HepG2 (cell line): ENCODE results near the gene KRTAP2-3. TPM values are rescaled to one million over a fixed set of nuclear protein-coding genes. Genes with fewer than 3 reads are reported as not detected.

ENCODE experiments used
- ATAC-seq: fragments of 200-7000 bp; cut with Tn5 transposase; 3 replicates; pipeline ENCODE4 v1.9.1; 2020; ENCODE audit warnings: mild to moderate bottlenecking, moderate library complexity
- BruUV-seq: library from RNA; stranded (reverse); fragments of 400-500 nt; replicated peaks from 2 replicates; lab custom pipeline; 2021; lab: Mats Ljungman, UMichigan
- CTCF ChIA-PET: fragments of 300-600 bp; formaldehyde crosslinking; extraction: SDS; loops from one replicate; lab custom pipeline; 2021; ENCODE audit warnings: low total read pairs, inconsistent platforms, low intra/inter-chr PET ratio; lab: Yijun Ruan, JAX
- POLR2A ChIA-PET: fragments of 350-600 bp; sonication (Branson Sonifier 250); formaldehyde crosslinking; loops from one replicate; lab custom pipeline; 2020; ENCODE audit warnings: antibody characterized with exemption, inconsistent platforms; lab: Yijun Ruan, JAX
- DNase-seq: peaks from one replicate; pipeline ENCODE4 v3.0.0-alpha.2; 2015; ENCODE audit warnings: low spot score
- FAIRE-seq: peaks from 3 replicates; lab custom pipeline; 2011; peaks lifted over from hg19 to GRCh38; lab: Jason Lieb, UNC
- H2AFZ ChIP-seq: one replicate; pipeline ENCODE4 v1.6.1; 2011; ENCODE audit warnings: low read length, inconsistent platforms
- H3K27ac ChIP-seq: fragments of 300-600 bp; 3 replicates; pipeline ENCODE4 v1.8.0; 2011; ENCODE audit warnings: mixed run types, mild to moderate bottlenecking, mixed read lengths, low read length, inconsistent platforms; ENCODE audit not compliant: insufficient read depth; ENCODE audit errors: extremely low read length
- H3K27me3 ChIP-seq, 2 experiments: fragments of 200-600 bp in 1 of 2; 2 replicates in 1 of 2; 3 replicates in 1 of 2; pipeline versions ENCODE4 v1.6.0 to v1.8.0; 2011; ENCODE audit warnings: low read length in 2 of 2, mild to moderate bottlenecking in 2 of 2, moderate library complexity in 2 of 2, inconsistent platforms in 1 of 2; ENCODE audit not compliant: insufficient read depth in 2 of 2, control insufficient read depth in 1 of 2
- H3K36me3 ChIP-seq, 2 experiments: fragments of 200-600 bp in 1 of 2; replicated peaks in 1 of 2; 2 replicates in 1 of 2; 3 replicates in 1 of 2; pipeline versions ENCODE4 v1.5.1 to v1.8.0; 2011; ENCODE audit warnings: low read length in 2 of 2, inconsistent platforms in 1 of 2; ENCODE audit not compliant: insufficient read depth in 2 of 2, control insufficient read depth in 1 of 2
- H3K4me1 ChIP-seq: 2 replicates; pipeline ENCODE4 v1.5.1; 2012; ENCODE audit warnings: low read length, inconsistent platforms; ENCODE audit not compliant: insufficient read depth
- H3K4me2 ChIP-seq: 2 replicates; pipeline ENCODE4 v1.6.0; 2011; ENCODE audit warnings: low read depth, low read length, inconsistent platforms
- H3K4me3 ChIP-seq, 3 experiments: fragments of 200-600 bp in 1 of 3; sonication (generic), shearing (Covaris generic) in 1 of 3; replicated peaks in 1 of 3; 2 replicates each; pipeline ENCODE4 v1.5.1; 2011 to 2016; ENCODE audit warnings: low read length in 3 of 3, inconsistent platforms in 2 of 3, low read depth in 2 of 3, mild to moderate bottlenecking in 2 of 3, control low read depth in 1 of 3, mixed read lengths in 1 of 3; ENCODE audit not compliant: insufficient read depth in 1 of 3
- H3K79me2 ChIP-seq: one replicate; pipeline ENCODE4 v1.6.1; 2011; ENCODE audit warnings: low read length, inconsistent platforms; ENCODE audit not compliant: insufficient read depth
- H3K9ac ChIP-seq: 2 replicates; pipeline ENCODE4 v1.6.0; 2011; ENCODE audit warnings: mild to moderate bottlenecking, low read depth, low read length, inconsistent platforms; ENCODE audit not compliant: insufficient read depth
- H3K9me3 ChIP-seq: 2 replicates; pipeline ENCODE4 v1.5.1; 2012; ENCODE audit warnings: mild to moderate bottlenecking, low read length
- H4K20me1 ChIP-seq: 2 replicates; pipeline ENCODE4 v1.6.0; 2011; ENCODE audit warnings: inconsistent platforms, mild to moderate bottlenecking, low read length, moderate library complexity; ENCODE audit not compliant: insufficient read depth
- GABPB1 ChIP-seq: IDR thresholded peaks from 2 replicates; pipeline ENCODE4 v1.6.1; 2016; ENCODE audit warnings: mild to moderate bottlenecking, missing genetic modification reagents, moderate library complexity, missing compliant biosample characterization
- NONO ChIP-seq, 2 experiments: fragments of 450-650 bp in 1 of 2; sonication (generic) in 1 of 2; formaldehyde crosslinking in 1 of 2; IDR thresholded peaks in 1 of 2; conservative IDR thresholded peaks in 1 of 2; 2 replicates each; pipeline versions ENCODE4 v1.6.1 to v1.8.0; 2017 to 2022; ENCODE audit warnings: mild to moderate bottlenecking in 1 of 2, missing genetic modification reagents in 1 of 2, moderate library complexity in 1 of 2
- PTBP1 ChIP-seq: fragments of 200-400 bp; formaldehyde crosslinking; IDR thresholded peaks from 2 replicates; pipeline ENCODE4 v1.6.1; 2018; ENCODE audit warnings: low read length, low read depth; ENCODE audit not compliant: poor library complexity, severe bottlenecking
- TEF ChIP-seq: sonication (generic); formaldehyde crosslinking; IDR thresholded peaks from 2 replicates; pipeline ENCODE4 v1.5.0; 2020; ENCODE audit warnings: missing genetic modification reagents
- ZFP90 ChIP-seq: sonication (generic); formaldehyde crosslinking; IDR thresholded peaks from 2 replicates; pipeline ENCODE4 v1.8.0; 2022; ENCODE audit warnings: missing genetic modification reagents, mild to moderate bottlenecking, inconsistent platforms, borderline replicate concordance
- ZKSCAN5 ChIP-seq: sonication (generic); formaldehyde crosslinking; IDR thresholded peaks from 2 replicates; pipeline ENCODE4 v1.5.1; 2020; ENCODE audit warnings: mild to moderate bottlenecking, missing genetic modification reagents
- ZMYM4 ChIP-seq: sonication (generic); formaldehyde crosslinking; IDR thresholded peaks from 2 replicates; pipeline ENCODE4 v1.8.1; 2023; ENCODE audit warnings: mild to moderate bottlenecking, missing genetic modification reagents
- ZNF20 ChIP-seq: sonication (generic); formaldehyde crosslinking; IDR thresholded peaks from 2 replicates; pipeline ENCODE4 v1.4.0; 2020; ENCODE audit warnings: mild to moderate bottlenecking, moderate library complexity, missing genetic modification reagents
- ZNF235 ChIP-seq: sonication (generic); formaldehyde crosslinking; IDR thresholded peaks from 2 replicates; pipeline ENCODE4 v1.8.1; 2023; ENCODE audit warnings: mild to moderate bottlenecking, missing genetic modification reagents, borderline replicate concordance
- ZNF280B ChIP-seq: sonication (generic); formaldehyde crosslinking; IDR thresholded peaks from 2 replicates; pipeline ENCODE4 v1.5.0; 2020; ENCODE audit warnings: missing genetic modification reagents, mild to moderate bottlenecking, borderline replicate concordance
- ZNF607 ChIP-seq: sonication (generic); formaldehyde crosslinking; IDR thresholded peaks from 2 replicates; pipeline ENCODE4 v1.5.1; 2020; ENCODE audit warnings: missing genetic modification reagents, mild to moderate bottlenecking, borderline replicate concordance
- WGBS: methylation state at CpG from one replicate; pipeline ENCODE4 v1.1.6; 2017; ENCODE audit warnings: low lambda C conversion rate; 5-methylcytosine and 5-hydroxymethylcytosine counted together
- in situ Hi-C: cut with HindIII; loops from 2 replicates; pipeline ENCODE4 v1.10.0; 2017; ENCODE audit warnings: low pct_unique_long_range_greater_than_20kb; ENCODE audit not compliant: extremely low pct_ligation_motif_present
- intact Hi-C: fragments of 100-400 bp; cut with micrococcal nuclease; formaldehyde crosslinking; loops from one replicate; pipeline ENCODE4 v1.10.0; 2022; ENCODE audit not compliant: unreplicated experiment
- polyA plus RNA-seq, 8 experiments: library from polyadenylated mRNA; depleted of rRNA in 3 of 8; stranded (reverse) in 7 of 8; unstranded in 1 of 8; fragments of >200 nt; fragmentation: Illumina TruSeq in 4 of 8; extraction: Trizol in 4 of 8; gene quantifications; 2 replicates each; pipeline versions ENCODE4 v1.2.1 to v1.2.3, GENCODE V29; 2011 to 2016; ENCODE audit warnings: low read depth in 4 of 8, missing spikeins in 1 of 8, mixed read lengths in 1 of 8; ENCODE audit not compliant: insufficient read depth in 1 of 8
- total RNA-seq, 5 experiments: library from RNA; depleted of rRNA; stranded (reverse); fragments of >200 nt; fragmentation: Illumina TruSeq; extraction: Trizol; gene quantifications; 2 replicates each; pipeline ENCODE4 v1.2.3, GENCODE V29; 2016; ENCODE audit warnings: low read depth in 1 of 5

The KRTAP2-3 gene
- total and polyA plus RNA-seq, 2 of the 13 experiments (the other 11 are each of a cell fraction or from before 2014, with no cell fraction given), result 0.25 TPM; not detected in 1

DNA sequence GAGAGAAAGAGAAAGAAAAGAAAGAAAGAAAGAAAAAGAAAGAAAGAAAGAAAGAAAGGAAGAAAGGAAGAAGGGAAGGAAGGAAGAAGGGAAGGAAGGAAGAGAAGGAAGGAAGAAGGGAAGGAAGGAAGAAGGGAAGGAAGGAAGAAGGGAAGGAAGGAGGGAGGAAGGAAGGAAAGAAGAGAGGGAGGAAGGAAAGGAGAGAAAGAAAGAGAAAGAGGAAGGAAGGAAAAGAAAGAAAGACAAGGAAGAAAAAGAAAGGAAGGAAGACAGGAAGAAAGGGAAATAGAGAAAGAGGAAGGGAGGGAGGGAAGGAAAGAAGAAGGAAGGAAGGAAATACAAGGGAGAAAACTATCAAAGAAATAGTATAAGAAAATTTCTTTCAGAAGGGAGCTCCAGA is 16.9 kb upstream of the KRTAP2-3 start:
- no peak overlapping the region for H3K4me2 ChIP-seq
- BruUV-seq, result no TSS peak
- intact Hi-C loops (no loop called here), in situ Hi-C loops (no loop called here)
- H3K9ac ChIP-seq, result no peak overlapping the region
- ATAC-seq, result no peak
- no peak overlapping the region for H2AFZ ChIP-seq
- H3K27me3 ChIP-seq, result peaks cover 0 to 5% of the 10 kb centered on the region in 2 experiments; a peak in 2 of 5 replicates
- no peaks in the 10 kb centered on the region for H3K36me3 ChIP-seq
- 0 out of 2 replicates have a peak, but pooled peaks have one; percentile 22 for TF ChIP-seq NONO (IDR thresholded peaks at IDR 0.05)
- TF ChIP-seq NONO (CRISPR knock-in tag; conservative IDR thresholded peaks at IDR 0.05), result no peak
- TF ChIP-seq ZNF20 (CRISPR knock-in tag), result no peak
- no peak for DNase-seq
- no peak for FAIRE-seq
- no peak overlapping the region for H3K4me3 ChIP-seq
- H4K20me1 ChIP-seq, result no peaks in the 10 kb centered on the region
- ChIA-PET CTCF (no interaction called here), POLR2A (no interaction called here)
- no peak overlapping the region for H3K27ac ChIP-seq
- H3K4me1 ChIP-seq, result no peaks in the 10 kb centered on the region
- H3K9me3 ChIP-seq, result no peaks in the 10 kb centered on the region
- no peaks in the 10 kb centered on the region for H3K79me2 ChIP-seq

- FAIRE-seq, result no peak
- no peak for TF ChIP-seq ZNF235 (CRISPR knock-in tag)
- no peak for TF ChIP-seq PTBP1
- no peak for TF ChIP-seq GABPB1 (CRISPR knock-in tag)
- no peak for TF ChIP-seq TEF (CRISPR knock-in tag)
- TF ChIP-seq ZKSCAN5, result no peak
- no peak for TF ChIP-seq ZNF607
- TF ChIP-seq ZFP90 (CRISPR knock-in tag), result no peak
- TF ChIP-seq ZNF280B, result no peak
- TF ChIP-seq ZMYM4 (CRISPR knock-in tag), result no peak
- in situ Hi-C loops (no loop called here), intact Hi-C loops (no loop called here)
- Histone ChIP-seq H3K4me1 (no peaks in the 10 kb centered on the region), H2AFZ (no peak overlapping the region), H3K79me2 (no peaks in the 10 kb centered on the region), H3K36me3 (no peaks in the 10 kb centered on the region), H3K4me2 (no peak overlapping the region), H3K27ac (no peak overlapping the region), H3K9ac (no peak overlapping the region), H3K4me3 (no peak overlapping the region), H3K27me3 (peaks cover 0 to 5% of the 10 kb centered on the region in 2 experiments; a peak in 1 of 5 replicates), H4K20me1 (no peaks in the 10 kb centered on the region), H3K9me3 (no peaks in the 10 kb centered on the region)
- DNase-seq, result no peak
- no TSS peak for BruUV-seq
- ATAC-seq, result no peak
- ChIA-PET POLR2A (no interaction called here), CTCF (no interaction called here)
- WGBS, result 73% methylated on average over 2 of the region's 2 CpGs
These were observed 13.8 kb upstream of the KRTAP2-3 start for GRCh38 chr17:41073676-41074075.
